Measurements from ENCODE around the gene BDH1.
"Not testable (repeated sequence)": the region's sequence is repeated elsewhere in the genome, so short reads cannot be mapped to it uniquely, and the experiment has no call there.

The BDH1 gene

GRCh38 chr3:197484204-197484901 lies 71.4 kb downstream of the BDH1 start:
- DNase-seq: no peak

GRCh38 chr3:197482001-197482400 lies 73.8 kb downstream of the BDH1 start:
- DNase-seq: peak; percentile 17

- DNase-seq: no peak
These were observed 75.4 kb downstream of the BDH1 start for GRCh38 chr3:197480320-197480719.

GRCh38 chr3:197478746-197479668 lies 76.8 kb downstream of the BDH1 start:
- DNase-seq: no peak

- not testable (repeated sequence) for DNase-seq
These were observed 78.0 kb downstream of the BDH1 start for GRCh38 chr3:197477816-197478215.

GRCh38 chr3:197475997-197476525 lies 79.7 kb downstream of the BDH1 start:
- no peak for DNase-seq

- DNase-seq: no peak
These were observed 80.3 kb downstream of the BDH1 start for GRCh38 chr3:197475514-197475913.

- DNase-seq: no peak
These were observed 83.6 kb downstream of the BDH1 start for GRCh38 chr3:197472151-197472550.

GRCh38 chr3:197471221-197472010 lies 84.4 kb downstream of the BDH1 start:
- DNase-seq: no peak

GRCh38 chr3:197468866-197469382 lies 86.8 kb downstream of the BDH1 start:
- no peak for DNase-seq

GRCh38 chr3:197468167-197468566 lies 87.6 kb downstream of the BDH1 start:
- DNase-seq: no peak

- no peak for DNase-seq
These were observed 89.0 kb downstream of the BDH1 start for GRCh38 chr3:197466586-197467399.

GRCh38 chr3:197465996-197466549 lies 89.7 kb downstream of the BDH1 start:
- DNase-seq: no peak

GRCh38 chr3:197465197-197465995 lies 90.4 kb downstream of the BDH1 start:
- no peak for DNase-seq

- DNase-seq: no peak
These were observed 91.0 kb downstream of the BDH1 start for GRCh38 chr3:197464794-197465193.

- DNase-seq: no peak
These were observed 92.5 kb downstream of the BDH1 start for GRCh38 chr3:197463279-197463678.

GRCh38 chr3:197462808-197463207 lies 93.0 kb downstream of the BDH1 start:
- DNase-seq: no peak

- no peak for DNase-seq
These were observed 95.1 kb downstream of the BDH1 start for GRCh38 chr3:197460639-197461038.

GRCh38 chr3:197460002-197460401 lies 95.8 kb downstream of the BDH1 start:
- no peak for DNase-seq

Measured in NCI-H1048 (cell line).